Measurements from ENCODE around the gene CEP152. TPM values are rescaled to one million over a fixed set of nuclear protein-coding genes. Genes with fewer than 3 reads are reported as not detected.

CEP152 gene
- total RNA-seq, 1 experiment from 2014 or later = 27.1 TPM

DNA sequence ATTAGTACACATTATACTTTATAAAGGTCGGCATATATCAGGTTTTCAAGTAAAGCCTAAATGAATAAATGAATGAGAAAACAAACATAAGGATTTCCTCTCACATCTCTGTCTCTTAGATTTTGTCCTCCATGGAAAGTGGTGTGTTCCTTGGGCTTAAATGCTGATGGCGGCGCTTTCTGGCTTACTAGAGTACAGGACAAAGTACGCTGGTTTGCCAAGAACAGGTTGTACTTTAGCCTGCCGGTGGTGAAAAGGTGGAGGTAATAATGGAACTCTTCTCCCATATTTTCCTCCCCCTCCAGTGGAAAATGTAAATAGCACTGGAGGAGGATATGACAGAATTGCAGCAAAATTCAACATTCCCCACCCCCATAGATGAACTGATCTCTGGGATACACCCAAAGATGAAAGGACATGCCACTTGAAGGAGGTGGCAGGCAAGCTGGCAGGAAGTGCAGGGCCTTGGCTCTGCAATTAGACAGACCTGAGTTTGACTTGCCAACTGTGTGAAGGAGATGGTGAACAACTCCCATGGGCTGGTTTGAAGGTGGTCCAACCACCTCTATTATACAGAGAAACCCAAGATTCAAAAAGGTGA lies 29.3 kb downstream of the CEP152 start:
- Mint-ChIP-seq H3K36me3 (ENCODE audit: insufficient read depth, unreplicated experiment) (no peaks in the 10 kb centered on the region), H3K4me3 (ENCODE audit: low read depth, unreplicated experiment) (no peak overlapping the region), H3K27me3 (ENCODE audit: unreplicated experiment) (no peaks in the 10 kb centered on the region), H3K9me3 (ENCODE audit: low read depth, unreplicated experiment) (no peaks in the 10 kb centered on the region), H3K27ac (ENCODE audit: unreplicated experiment) (no peak overlapping the region), H3K4me1 (ENCODE audit: low read depth, unreplicated experiment) (no peaks in the 10 kb centered on the region)
- no TSS peak for BruUV-seq (replicated peaks)
- CTCF ChIA-PET = no interaction called here
- DNase-seq = no peak
- TF ChIP-seq, protein P1, sequence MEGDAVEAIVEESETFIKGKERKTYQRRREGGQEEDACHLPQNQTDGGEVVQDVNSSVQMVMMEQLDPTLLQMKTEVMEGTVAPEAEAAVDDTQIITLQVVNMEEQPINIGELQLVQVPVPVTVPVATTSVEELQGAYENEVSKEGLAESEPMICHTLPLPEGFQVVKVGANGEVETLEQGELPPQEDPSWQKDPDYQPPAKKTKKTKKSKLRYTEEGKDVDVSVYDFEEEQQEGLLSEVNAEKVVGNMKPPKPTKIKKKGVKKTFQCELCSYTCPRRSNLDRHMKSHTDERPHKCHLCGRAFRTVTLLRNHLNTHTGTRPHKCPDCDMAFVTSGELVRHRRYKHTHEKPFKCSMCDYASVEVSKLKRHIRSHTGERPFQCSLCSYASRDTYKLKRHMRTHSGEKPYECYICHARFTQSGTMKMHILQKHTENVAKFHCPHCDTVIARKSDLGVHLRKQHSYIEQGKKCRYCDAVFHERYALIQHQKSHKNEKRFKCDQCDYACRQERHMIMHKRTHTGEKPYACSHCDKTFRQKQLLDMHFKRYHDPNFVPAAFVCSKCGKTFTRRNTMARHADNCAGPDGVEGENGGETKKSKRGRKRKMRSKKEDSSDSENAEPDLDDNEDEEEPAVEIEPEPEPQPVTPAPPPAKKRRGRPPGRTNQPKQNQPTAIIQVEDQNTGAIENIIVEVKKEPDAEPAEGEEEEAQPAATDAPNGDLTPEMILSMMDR (IDR thresholded peaks at IDR 0.05; ENCODE audit: unreplicated experiment) = no peak
- intact Hi-C loops (cut with micrococcal nuclease; ENCODE audit: unreplicated experiment) = no loop called here

DNA sequence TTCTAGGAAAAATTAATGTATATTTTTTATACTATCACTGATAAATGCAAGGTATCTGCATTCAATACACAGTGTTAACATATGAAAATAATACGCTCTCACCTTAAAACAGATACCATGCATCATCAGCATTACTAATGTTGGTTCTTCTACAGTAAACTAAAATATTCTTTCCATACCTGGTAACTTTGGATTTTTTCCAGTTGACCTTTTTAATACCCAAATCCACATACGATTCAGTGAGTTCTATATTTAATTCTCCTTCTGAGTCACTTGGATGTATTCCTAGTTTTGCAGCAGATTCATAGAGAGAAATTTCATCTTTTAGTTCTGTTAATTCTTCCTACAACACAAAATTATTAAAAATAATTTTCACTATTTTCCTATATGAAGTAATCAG lies 29.9 kb downstream of the CEP152 start:
- no peak for DNase-seq

DNA sequence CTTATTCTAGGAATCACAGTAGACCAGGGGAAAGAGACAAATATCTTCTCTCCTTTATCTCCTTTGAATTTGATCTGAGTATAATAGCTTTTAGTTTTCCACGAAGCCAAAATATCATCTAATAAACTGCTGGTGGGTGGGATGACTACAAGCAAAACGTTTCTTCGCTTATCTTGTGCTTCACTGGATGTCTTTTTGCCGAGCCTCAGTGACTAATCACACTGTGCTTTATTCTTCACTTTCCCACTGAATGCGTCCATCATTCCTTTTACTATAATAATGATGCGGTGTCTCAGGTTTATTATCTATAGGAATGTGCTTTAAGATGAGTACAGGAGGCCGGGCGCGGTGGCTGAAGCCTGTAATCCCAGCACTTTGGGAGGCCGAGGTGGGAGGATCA lies 32.5 kb downstream of the CEP152 start:
- intact Hi-C loops (cut with micrococcal nuclease; ENCODE audit: unreplicated experiment) = no loop called here
- H3K27me3 Mint-ChIP-seq (ENCODE audit: unreplicated experiment) = no peaks in the 10 kb centered on the region
- no TSS peak for BruUV-seq (replicated peaks)
- no peaks in the 10 kb centered on the region for H3K9me3 Mint-ChIP-seq (ENCODE audit: low read depth, unreplicated experiment)
- no peak for DNase-seq
- H3K27ac Mint-ChIP-seq (ENCODE audit: unreplicated experiment) = no peak overlapping the region
- no peaks in the 10 kb centered on the region for H3K4me1 Mint-ChIP-seq (ENCODE audit: low read depth, unreplicated experiment)
- no peak overlapping the region for H3K4me3 Mint-ChIP-seq (ENCODE audit: low read depth, unreplicated experiment)
- H3K36me3 Mint-ChIP-seq (ENCODE audit: insufficient read depth, unreplicated experiment) = no peaks in the 10 kb centered on the region
- CTCF ChIA-PET = no interaction called here
- TF ChIP-seq, protein P1 (IDR thresholded peaks at IDR 0.05; ENCODE audit: unreplicated experiment) = no peak

More for the DNA sequence above, 29.9 kb downstream of the CEP152 start:
- CTCF ChIA-PET = no interaction called here
- intact Hi-C loops (cut with micrococcal nuclease; ENCODE audit: unreplicated experiment) = no loop called here
- BruUV-seq (replicated peaks) = no TSS peak
- H3K36me3 Mint-ChIP-seq (ENCODE audit: insufficient read depth, unreplicated experiment) = no peaks in the 10 kb centered on the region
- H3K9me3 Mint-ChIP-seq (ENCODE audit: low read depth, unreplicated experiment) = no peaks in the 10 kb centered on the region
- TF ChIP-seq, protein P1 (IDR thresholded peaks at IDR 0.05; ENCODE audit: unreplicated experiment) = no peak
- H3K27ac Mint-ChIP-seq (ENCODE audit: unreplicated experiment) = no peak overlapping the region
- no peaks in the 10 kb centered on the region for H3K4me1 Mint-ChIP-seq (ENCODE audit: low read depth, unreplicated experiment)
- no peak overlapping the region for H3K4me3 Mint-ChIP-seq (ENCODE audit: low read depth, unreplicated experiment)
- H3K27me3 Mint-ChIP-seq (ENCODE audit: unreplicated experiment) = no peaks in the 10 kb centered on the region

DNA sequence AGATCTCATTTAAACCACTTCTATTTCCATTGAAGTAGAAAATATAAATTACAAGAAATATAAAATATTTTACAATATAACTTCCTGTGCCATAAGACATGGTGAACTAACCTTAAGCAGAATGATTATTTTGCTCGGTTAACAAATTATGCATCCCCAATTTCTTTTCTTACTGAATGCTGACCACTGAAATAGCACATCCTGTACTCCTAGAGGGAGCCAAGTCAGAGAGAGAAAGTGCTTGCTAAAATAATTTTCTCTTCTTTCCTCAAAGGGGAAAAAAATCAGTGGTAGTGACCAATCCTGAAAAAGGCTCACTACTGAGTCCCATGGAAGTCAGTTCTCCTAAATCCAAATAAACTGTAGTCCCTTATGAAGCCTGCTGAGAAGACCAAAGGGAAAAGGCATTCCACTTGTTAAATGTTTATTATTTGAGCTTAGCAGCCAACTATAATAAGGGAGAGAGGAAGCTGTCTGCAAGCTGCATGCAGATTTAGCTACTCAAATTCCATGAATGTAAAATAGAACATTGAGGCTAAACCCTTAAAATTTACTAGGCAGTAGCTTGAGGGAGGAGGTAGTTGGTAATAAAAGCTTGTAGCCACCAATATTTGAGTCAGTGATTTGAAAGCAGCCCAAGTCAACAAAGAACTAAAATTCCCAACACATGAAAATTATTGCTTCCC lies 33.1 kb downstream of the CEP152 start:
- no peak for DNase-seq
- CTCF ChIA-PET = no interaction called here
- no peaks in the 10 kb centered on the region for H3K9me3 Mint-ChIP-seq (ENCODE audit: low read depth, unreplicated experiment)
- H3K4me1 Mint-ChIP-seq (ENCODE audit: low read depth, unreplicated experiment) = no peaks in the 10 kb centered on the region
- H3K36me3 Mint-ChIP-seq (ENCODE audit: insufficient read depth, unreplicated experiment) = no peaks in the 10 kb centered on the region
- H3K27ac Mint-ChIP-seq (ENCODE audit: unreplicated experiment) = no peak overlapping the region
- no peak overlapping the region for H3K4me3 Mint-ChIP-seq (ENCODE audit: low read depth, unreplicated experiment)
- TF ChIP-seq, protein P1 (IDR thresholded peaks at IDR 0.05; ENCODE audit: unreplicated experiment) = no peak
- no peaks in the 10 kb centered on the region for H3K27me3 Mint-ChIP-seq (ENCODE audit: unreplicated experiment)
- intact Hi-C loops (cut with micrococcal nuclease; ENCODE audit: unreplicated experiment) = no loop called here
- no TSS peak for BruUV-seq (replicated peaks)
